Neural cell (in vitro differentiated cells): Measurements from ENCODE around the gene CLASP1. TPM values are rescaled to one million over a fixed set of nuclear protein-coding genes. Genes with fewer than 3 reads are reported as not detected.

ENCODE experiments used
- H2AFZ ChIP-seq: fragments of 200-600, 300-800 bp; sonication (generic), shearing (Covaris generic); 2 replicates; pipeline ENCODE4 v1.6.0; 2014; ENCODE audit warnings: low read depth, mild to moderate bottlenecking, antibody characterized with exemption, low read length, moderate library complexity
- H3F3A ChIP-seq: fragments of 200-600 bp; shearing (Covaris generic); 2 replicates; pipeline ENCODE4 v1.6.1; 2016; ENCODE audit warnings: mild to moderate bottlenecking, moderate library complexity, mixed read lengths, antibody characterized with exemption, low read length; ENCODE audit not compliant: insufficient read depth, poor library complexity, severe bottlenecking
- H3K27ac ChIP-seq: fragments of 200-600, 300-800 bp; sonication (generic), shearing (Covaris generic); 2 replicates; pipeline ENCODE4 v1.5.1; 2014; ENCODE audit warnings: mild to moderate bottlenecking, low read length, moderate library complexity
- H3K27me3 ChIP-seq: fragments of 300-800, 200-600 bp; sonication (generic), shearing (Covaris generic); 2 replicates; pipeline ENCODE4 v1.6.0; 2014; ENCODE audit warnings: mild to moderate bottlenecking, low read depth, low read length, moderate library complexity; ENCODE audit not compliant: insufficient read depth
- H3K36me3 ChIP-seq: fragments of 300-800, 200-600 bp; sonication (generic), shearing (Covaris generic); 2 replicates; pipeline ENCODE4 v1.5.1; 2014; ENCODE audit warnings: mild to moderate bottlenecking, antibody characterized with exemption, low read length, moderate library complexity; ENCODE audit not compliant: insufficient read depth
- H3K4me2 ChIP-seq: fragments of 300-800, 200-600 bp; sonication (generic), shearing (Covaris generic); 2 replicates; pipeline ENCODE4 v1.6.0; 2014; ENCODE audit warnings: mild to moderate bottlenecking, low read length
- H3K4me3 ChIP-seq: fragments of 300-800, 200-600 bp; sonication (generic), shearing (Covaris generic); 2 replicates; pipeline ENCODE4 v1.5.1; 2014; ENCODE audit warnings: mild to moderate bottlenecking, low read length, moderate library complexity
- H3K79me2 ChIP-seq: fragments of 200-600 bp; shearing (Covaris generic); replicated peaks from 2 replicates; pipeline ENCODE4 v1.6.0; 2014; ENCODE audit warnings: mild to moderate bottlenecking, low read length, moderate library complexity; ENCODE audit not compliant: insufficient read depth
- H3K9ac ChIP-seq: fragments of 300-800, 200-600 bp; sonication (generic), shearing (Covaris generic); 2 replicates; pipeline ENCODE4 v1.6.1; 2016; ENCODE audit warnings: mild to moderate bottlenecking, low read length, mixed read lengths
- H3K9me2 ChIP-seq: fragments of 200-600 bp; shearing (Covaris generic); 2 replicates; pipeline ENCODE4 v1.6.1; 2016; ENCODE audit warnings: mild to moderate bottlenecking, low read length, mixed read lengths; ENCODE audit not compliant: insufficient read depth
- H3K9me3 ChIP-seq: fragments of 200-600, 300-800 bp; sonication (generic), shearing (Covaris generic); 2 replicates; pipeline ENCODE4 v1.6.1; 2016; ENCODE audit warnings: mild to moderate bottlenecking, mixed run types, low read length, moderate library complexity, mixed read lengths
- H4K20me1 ChIP-seq: fragments of 200-600 bp; shearing (Covaris generic); 2 replicates; pipeline ENCODE4 v1.6.1; 2016; ENCODE audit warnings: mild to moderate bottlenecking, mixed run types; ENCODE audit not compliant: insufficient read depth
- CTCF ChIP-seq: fragments of 450-650 bp; IDR thresholded peaks from 2 replicates; pipeline ENCODE4 v1.5.1; 2014; ENCODE audit warnings: antibody characterized with exemption, mild to moderate bottlenecking, moderate library complexity; ENCODE audit not compliant: poor library complexity, severe bottlenecking
- EP300 ChIP-seq: fragments of 450-650 bp; conservative IDR thresholded peaks from 2 replicates; pipeline ENCODE4 v1.6.1; 2014; ENCODE audit warnings: antibody characterized with exemption, mild to moderate bottlenecking, moderate library complexity; ENCODE audit not compliant: poor library complexity, severe bottlenecking
- EZH2 ChIP-seq: fragments of 200-600, 300-800 bp; shearing (Covaris generic), sonication (generic); IDR thresholded peaks from 2 replicates; pipeline ENCODE4 v1.6.1; 2014; ENCODE audit warnings: antibody characterized with exemption, low read length, borderline replicate concordance, mild to moderate bottlenecking; ENCODE audit not compliant: insufficient read depth, poor library complexity, severe bottlenecking
- MXI1 ChIP-seq: fragments of 450-650 bp; conservative IDR thresholded peaks from 2 replicates; pipeline ENCODE4 v1.6.1; 2014; ENCODE audit warnings: antibody characterized with exemption, mild to moderate bottlenecking; ENCODE audit not compliant: poor library complexity, severe bottlenecking
- POLR2AphosphoS5 ChIP-seq: IDR thresholded peaks from 2 replicates; pipeline ENCODE4 v1.6.1; 2012
- RAD21 ChIP-seq: fragments of 450-650 bp; conservative IDR thresholded peaks from 2 replicates; pipeline ENCODE4 v1.6.1; 2014; ENCODE audit warnings: antibody characterized with exemption, mild to moderate bottlenecking, moderate library complexity
- SMC3 ChIP-seq: fragments of 450-650 bp; conservative IDR thresholded peaks from 2 replicates; pipeline ENCODE4 v1.6.1; 2014; ENCODE audit warnings: antibody characterized with exemption, mild to moderate bottlenecking, moderate library complexity; ENCODE audit not compliant: poor library complexity
- TAF1 ChIP-seq: IDR thresholded peaks from 2 replicates; pipeline ENCODE4 v1.6.1; 2012; ENCODE audit warnings: low read depth
- polyA plus RNA-seq: library from polyadenylated mRNA; depleted of rRNA; stranded (reverse); fragments of >200 nt; gene quantifications from 2 replicates; pipeline ENCODE4 v1.2.3, GENCODE V29; 2014
- TF ChIP-seq, protein P1 (sequence below): IDR thresholded peaks from 2 replicates; pipeline ENCODE4 v1.6.1; 2012; ENCODE audit warnings: borderline replicate concordance

The CLASP1 gene
- polyA plus RNA-seq, 1 donor from 2014 or later = 41.3 TPM

- Histone ChIP-seq H3K4me3 (no peak overlapping the region), H2AFZ (no peak overlapping the region), H3K9me2 (no peaks in the 10 kb centered on the region), H3K4me2 (no peak overlapping the region), H3K27ac (no peak overlapping the region), H3K9ac (no peak overlapping the region), H4K20me1 (no peaks in the 10 kb centered on the region), H3K36me3 (peaks cover 11% of the 10 kb centered on the region), H3K27me3 (no peaks in the 10 kb centered on the region), H3F3A (no peaks in the 10 kb centered on the region), H3K79me2 (peaks cover 29% of the 10 kb centered on the region), H3K9me3 (no peaks in the 10 kb centered on the region)
- TF ChIP-seq SMC3 (no peak), EZH2 (no peak), CTCF (no peak), POLR2AphosphoS5 (no peak), RAD21 (no peak), EP300 (no peak), TAF1 (no peak), MXI1 (no peak)
- TF ChIP-seq, protein P1, sequence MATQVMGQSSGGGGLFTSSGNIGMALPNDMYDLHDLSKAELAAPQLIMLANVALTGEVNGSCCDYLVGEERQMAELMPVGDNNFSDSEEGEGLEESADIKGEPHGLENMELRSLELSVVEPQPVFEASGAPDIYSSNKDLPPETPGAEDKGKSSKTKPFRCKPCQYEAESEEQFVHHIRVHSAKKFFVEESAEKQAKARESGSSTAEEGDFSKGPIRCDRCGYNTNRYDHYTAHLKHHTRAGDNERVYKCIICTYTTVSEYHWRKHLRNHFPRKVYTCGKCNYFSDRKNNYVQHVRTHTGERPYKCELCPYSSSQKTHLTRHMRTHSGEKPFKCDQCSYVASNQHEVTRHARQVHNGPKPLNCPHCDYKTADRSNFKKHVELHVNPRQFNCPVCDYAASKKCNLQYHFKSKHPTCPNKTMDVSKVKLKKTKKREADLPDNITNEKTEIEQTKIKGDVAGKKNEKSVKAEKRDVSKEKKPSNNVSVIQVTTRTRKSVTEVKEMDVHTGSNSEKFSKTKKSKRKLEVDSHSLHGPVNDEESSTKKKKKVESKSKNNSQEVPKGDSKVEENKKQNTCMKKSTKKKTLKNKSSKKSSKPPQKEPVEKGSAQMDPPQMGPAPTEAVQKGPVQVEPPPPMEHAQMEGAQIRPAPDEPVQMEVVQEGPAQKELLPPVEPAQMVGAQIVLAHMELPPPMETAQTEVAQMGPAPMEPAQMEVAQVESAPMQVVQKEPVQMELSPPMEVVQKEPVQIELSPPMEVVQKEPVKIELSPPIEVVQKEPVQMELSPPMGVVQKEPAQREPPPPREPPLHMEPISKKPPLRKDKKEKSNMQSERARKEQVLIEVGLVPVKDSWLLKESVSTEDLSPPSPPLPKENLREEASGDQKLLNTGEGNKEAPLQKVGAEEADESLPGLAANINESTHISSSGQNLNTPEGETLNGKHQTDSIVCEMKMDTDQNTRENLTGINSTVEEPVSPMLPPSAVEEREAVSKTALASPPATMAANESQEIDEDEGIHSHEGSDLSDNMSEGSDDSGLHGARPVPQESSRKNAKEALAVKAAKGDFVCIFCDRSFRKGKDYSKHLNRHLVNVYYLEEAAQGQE = no peak
Observed at GRCh38 chr2:121506621-121507020, 142.6 kb downstream of the CLASP1 start.

DNA sequence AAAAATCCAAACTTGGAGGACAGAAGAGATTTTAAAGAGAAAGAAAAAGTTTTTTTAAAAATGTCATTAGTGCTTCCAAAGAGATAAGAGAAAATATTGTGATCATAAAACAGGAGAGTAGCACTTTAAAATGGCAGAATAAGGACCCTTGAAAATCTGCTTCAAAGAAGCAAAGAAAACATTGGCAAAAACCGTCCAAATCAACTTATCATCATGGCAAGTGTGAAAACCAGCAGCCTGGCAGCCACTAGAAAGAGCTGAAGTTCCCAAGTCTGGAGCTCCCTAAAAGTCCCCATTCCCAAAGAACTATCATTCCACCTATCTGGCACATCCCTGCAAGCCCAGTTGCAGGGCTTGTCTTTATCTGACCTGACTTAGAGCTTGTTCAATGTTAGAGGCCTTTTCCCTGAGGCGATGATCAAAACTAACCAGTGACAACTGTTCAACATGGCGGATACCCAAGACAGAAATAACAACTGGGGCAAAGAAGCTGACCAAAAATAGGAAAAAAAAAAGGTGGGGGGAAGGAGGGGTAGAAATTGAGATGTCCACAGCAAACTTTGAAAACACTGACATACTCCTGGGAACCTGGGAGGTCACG lies 143.2 kb downstream of the CLASP1 start:
- Histone ChIP-seq H2AFZ (no peak overlapping the region), H4K20me1 (no peaks in the 10 kb centered on the region), H3K9me3 (no peaks in the 10 kb centered on the region), H3K27ac (no peak overlapping the region), H3F3A (no peaks in the 10 kb centered on the region), H3K9me2 (no peaks in the 10 kb centered on the region), H3K79me2 (peaks cover 29% of the 10 kb centered on the region), H3K27me3 (no peaks in the 10 kb centered on the region), H3K9ac (no peak overlapping the region), H3K4me3 (no peak overlapping the region), H3K4me2 (no peak overlapping the region), H3K36me3 (peaks cover 11% of the 10 kb centered on the region)
- TF ChIP-seq EP300 (no peak), SMC3 (no peak), POLR2AphosphoS5 (no peak), CTCF (no peak), TAF1 (no peak), EZH2 (no peak), MXI1 (no peak), RAD21 (no peak)
- TF ChIP-seq, protein P1 = no peak
